OCI-M1 (cell line): ENCODE results near the gene NSG2.

Experiments used
- DNase-seq: peaks from one replicate; lab custom pipeline; 2025; lab: John Stamatoyannopoulos, UW

Gene NSG2

GRCh38 chr5:174149989-174150388 is 104.5 kb downstream of the NSG2 start:
- no peak for DNase-seq

GRCh38 chr5:174151599-174152181 is 106.2 kb downstream of the NSG2 start:
- no peak for DNase-seq

- no peak for DNase-seq
Observed at GRCh38 chr5:174154559-174154958, 109.1 kb downstream of the NSG2 start.

- no peak for DNase-seq
Observed at GRCh38 chr5:174155281-174155680, 109.8 kb downstream of the NSG2 start.

- DNase-seq = no peak
Observed at GRCh38 chr5:174155706-174156105, 110.2 kb downstream of the NSG2 start.

- DNase-seq = no peak
Observed at GRCh38 chr5:174157048-174157447, 111.5 kb downstream of the NSG2 start.
